Measurements from ENCODE around the gene CHN2. TPM values are rescaled to one million over a fixed set of nuclear protein-coding genes. Genes with fewer than 3 reads are reported as not detected.

The CHN2 gene
- total RNA-seq, 1 donor from 2014 or later, result 5.7 TPM

DNA sequence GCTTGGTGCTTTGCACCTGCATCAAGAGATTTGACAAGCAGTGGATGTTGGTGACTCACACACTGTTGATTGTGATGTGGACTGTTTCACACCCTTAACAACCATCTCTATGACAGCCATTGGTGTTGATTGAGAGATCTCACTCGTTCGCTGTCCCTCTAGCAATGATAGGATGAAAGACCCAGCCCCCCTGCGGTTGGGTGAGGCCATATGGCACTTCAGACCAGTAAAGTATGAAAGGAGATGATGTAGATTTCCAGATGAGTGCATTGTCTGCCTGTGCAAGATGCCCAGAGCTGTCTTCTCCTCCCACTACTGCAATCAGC is 230.4 kb downstream of the CHN2 start:
- no peak for DNase-seq (ENCODE audit: low read depth)
- Histone ChIP-seq H3K27me3 (ENCODE audit: control insufficient read depth, insufficient read depth, low read length) (no peaks in the 10 kb centered on the region), H3K36me3 (ENCODE audit: control insufficient read depth, insufficient read depth, low read length) (no peaks in the 10 kb centered on the region), H3K4me3 (ENCODE audit: low read depth, low read length) (no peak overlapping the region)
- TF ChIP-seq, protein P1, sequence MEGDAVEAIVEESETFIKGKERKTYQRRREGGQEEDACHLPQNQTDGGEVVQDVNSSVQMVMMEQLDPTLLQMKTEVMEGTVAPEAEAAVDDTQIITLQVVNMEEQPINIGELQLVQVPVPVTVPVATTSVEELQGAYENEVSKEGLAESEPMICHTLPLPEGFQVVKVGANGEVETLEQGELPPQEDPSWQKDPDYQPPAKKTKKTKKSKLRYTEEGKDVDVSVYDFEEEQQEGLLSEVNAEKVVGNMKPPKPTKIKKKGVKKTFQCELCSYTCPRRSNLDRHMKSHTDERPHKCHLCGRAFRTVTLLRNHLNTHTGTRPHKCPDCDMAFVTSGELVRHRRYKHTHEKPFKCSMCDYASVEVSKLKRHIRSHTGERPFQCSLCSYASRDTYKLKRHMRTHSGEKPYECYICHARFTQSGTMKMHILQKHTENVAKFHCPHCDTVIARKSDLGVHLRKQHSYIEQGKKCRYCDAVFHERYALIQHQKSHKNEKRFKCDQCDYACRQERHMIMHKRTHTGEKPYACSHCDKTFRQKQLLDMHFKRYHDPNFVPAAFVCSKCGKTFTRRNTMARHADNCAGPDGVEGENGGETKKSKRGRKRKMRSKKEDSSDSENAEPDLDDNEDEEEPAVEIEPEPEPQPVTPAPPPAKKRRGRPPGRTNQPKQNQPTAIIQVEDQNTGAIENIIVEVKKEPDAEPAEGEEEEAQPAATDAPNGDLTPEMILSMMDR (IDR thresholded peaks at IDR 0.05; ENCODE audit: insufficient read depth, low read length, poor library complexity, severe bottlenecking), result no peak

DNA sequence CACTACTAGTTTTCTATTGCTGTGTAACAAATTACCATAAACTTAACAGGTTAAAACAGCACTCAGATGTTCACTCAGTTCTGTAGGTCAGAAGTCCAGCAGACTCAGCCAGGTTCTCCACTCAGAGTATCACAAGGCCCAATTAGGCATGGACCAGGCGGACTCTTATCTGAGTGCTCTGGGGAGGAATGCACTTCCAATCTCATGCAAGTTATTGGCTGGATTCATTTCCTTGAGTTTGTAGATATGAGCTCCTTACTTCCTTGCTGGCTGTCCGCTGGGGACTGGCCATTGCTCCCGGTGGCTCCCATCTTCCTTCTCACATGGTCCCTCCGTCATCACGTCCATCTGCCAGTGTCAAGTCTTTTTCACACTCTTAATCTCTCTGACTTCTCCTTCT is 232.0 kb downstream of the CHN2 start:
- no peaks in the 10 kb centered on the region for H3K27me3 ChIP-seq (ENCODE audit: control insufficient read depth, insufficient read depth, low read length)
- no peak for DNase-seq (ENCODE audit: low read depth)
- TF ChIP-seq, protein P1 (IDR thresholded peaks at IDR 0.05; ENCODE audit: insufficient read depth, low read length, poor library complexity, severe bottlenecking), result no peak
- H3K36me3 ChIP-seq (ENCODE audit: control insufficient read depth, insufficient read depth, low read length), result no peaks in the 10 kb centered on the region
- H3K4me3 ChIP-seq (ENCODE audit: low read depth, low read length), result no peak overlapping the region

DNA sequence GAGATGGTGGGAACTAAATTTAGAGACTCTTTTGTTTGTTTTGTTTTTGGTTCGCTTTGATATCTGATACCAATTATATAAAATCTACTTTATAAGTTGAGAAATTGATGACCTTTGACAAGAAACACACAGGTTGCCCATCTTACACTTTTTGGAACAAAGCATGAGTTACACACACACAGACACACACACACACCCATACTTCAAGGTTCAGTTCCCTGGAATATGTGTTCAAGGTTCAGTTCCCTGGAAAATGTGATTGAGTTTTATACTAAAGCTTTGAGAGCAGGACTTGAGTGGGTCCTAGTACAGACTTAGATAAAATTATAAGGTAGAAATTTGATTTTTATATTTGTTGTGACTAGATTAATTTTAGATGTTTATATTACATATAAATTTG is 234.8 kb downstream of the CHN2 start:
- TF ChIP-seq, protein P1 (IDR thresholded peaks at IDR 0.05; ENCODE audit: insufficient read depth, low read length, poor library complexity, severe bottlenecking), result no peak
- Histone ChIP-seq H3K4me3 (ENCODE audit: low read depth, low read length) (no peak overlapping the region), H3K36me3 (ENCODE audit: control insufficient read depth, insufficient read depth, low read length) (no peaks in the 10 kb centered on the region), H3K27me3 (ENCODE audit: control insufficient read depth, insufficient read depth, low read length) (no peaks in the 10 kb centered on the region)
- DNase-seq (ENCODE audit: low read depth), result no peak

DNA sequence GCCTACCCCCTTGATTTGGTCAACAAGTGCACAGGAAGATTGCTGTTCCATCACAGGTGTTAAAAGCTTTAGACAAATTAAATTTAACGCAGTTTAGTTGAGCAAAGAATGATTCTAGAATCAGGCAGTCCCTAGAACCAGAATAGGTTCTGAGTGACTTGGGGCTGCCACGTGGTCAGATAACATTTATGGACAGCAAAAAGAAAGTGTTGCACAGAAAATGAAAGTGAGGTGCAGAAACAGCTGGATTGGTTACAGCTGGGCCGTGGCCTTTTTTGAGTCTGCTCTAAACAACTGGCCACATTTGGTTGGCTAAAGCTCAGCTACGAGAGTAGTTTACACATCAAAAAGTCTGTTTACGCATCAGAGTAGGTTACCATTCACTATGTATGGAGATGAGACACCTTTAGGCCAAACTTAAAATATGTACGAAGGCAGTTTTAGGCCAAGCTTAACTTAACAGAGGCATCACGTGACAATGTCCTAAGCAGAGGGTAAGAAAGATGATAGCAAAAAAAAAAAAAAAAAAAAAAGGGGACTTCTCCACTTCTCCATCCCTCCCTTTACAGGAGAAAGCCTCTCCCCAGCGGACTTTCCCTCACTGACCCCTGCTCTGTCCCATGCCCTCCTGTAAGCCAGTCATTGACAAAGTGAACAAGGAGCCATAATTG is 235.8 kb downstream of the CHN2 start:
- Histone ChIP-seq H3K27me3 (ENCODE audit: control insufficient read depth, insufficient read depth, low read length) (no peaks in the 10 kb centered on the region), H3K4me3 (ENCODE audit: low read depth, low read length) (no peak overlapping the region), H3K36me3 (ENCODE audit: control insufficient read depth, insufficient read depth, low read length) (no peaks in the 10 kb centered on the region)
- no peak for DNase-seq (ENCODE audit: low read depth)
- TF ChIP-seq, protein P1 (IDR thresholded peaks at IDR 0.05; ENCODE audit: insufficient read depth, low read length, poor library complexity, severe bottlenecking), result no peak

DNA sequence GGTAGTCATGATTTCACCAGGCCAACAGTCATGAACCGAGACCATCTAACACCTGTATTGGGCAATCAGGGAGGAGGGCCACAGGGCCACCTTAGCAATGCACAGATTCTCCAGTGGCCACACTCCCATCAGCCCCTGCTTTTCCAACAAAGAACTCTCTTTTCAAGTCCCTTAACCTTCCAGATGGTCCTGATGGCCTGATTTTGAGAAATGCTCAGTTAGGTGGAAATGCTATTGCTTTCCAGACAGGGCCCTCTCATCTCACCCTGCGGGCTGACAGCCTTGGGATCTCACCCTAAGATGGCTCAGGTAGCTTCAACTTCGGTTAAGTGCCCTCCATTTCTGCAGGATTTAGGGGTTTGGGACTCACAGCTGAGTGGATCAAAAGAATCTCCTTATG is 237.1 kb downstream of the CHN2 start:
- Histone ChIP-seq H3K36me3 (ENCODE audit: control insufficient read depth, insufficient read depth, low read length) (no peaks in the 10 kb centered on the region), H3K27me3 (ENCODE audit: control insufficient read depth, insufficient read depth, low read length) (no peaks in the 10 kb centered on the region), H3K4me3 (ENCODE audit: low read depth, low read length) (no peak overlapping the region)
- DNase-seq (ENCODE audit: low read depth), result no peak
- TF ChIP-seq, protein P1 (IDR thresholded peaks at IDR 0.05; ENCODE audit: insufficient read depth, low read length, poor library complexity, severe bottlenecking), result no peak

DNA sequence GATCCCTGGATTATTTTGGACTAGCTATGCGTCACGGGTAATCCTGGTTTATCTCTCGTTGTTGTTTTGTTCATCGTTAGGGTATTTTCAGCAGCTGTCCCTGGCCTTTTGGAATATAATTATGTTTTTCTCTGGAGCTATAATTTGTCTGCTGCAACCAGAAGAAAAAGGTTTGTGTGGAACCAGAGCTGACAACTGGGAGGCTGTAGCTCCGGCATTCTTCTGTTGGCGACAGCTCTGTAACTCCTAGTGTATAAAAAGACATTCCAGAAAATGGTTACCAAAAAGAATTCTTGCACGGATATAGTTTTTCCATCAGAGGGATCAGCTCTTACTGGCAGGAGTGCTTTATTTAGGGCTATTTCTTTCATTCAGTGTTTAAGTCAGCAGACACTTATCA is 238.1 kb downstream of the CHN2 start:
- TF ChIP-seq, protein P1 (IDR thresholded peaks at IDR 0.05; ENCODE audit: insufficient read depth, low read length, poor library complexity, severe bottlenecking), result no peak
- H3K36me3 ChIP-seq (ENCODE audit: control insufficient read depth, insufficient read depth, low read length), result no peaks in the 10 kb centered on the region
- no peaks in the 10 kb centered on the region for H3K27me3 ChIP-seq (ENCODE audit: control insufficient read depth, insufficient read depth, low read length)
- no peak overlapping the region for H3K4me3 ChIP-seq (ENCODE audit: low read depth, low read length)
- DNase-seq (ENCODE audit: low read depth), result no peak

Data from kidney epithelial cell (primary cell).